OCI-LY7 (cell line): ENCODE measurements around the gene OTOP3.

Experiments used
- CTCF ChIP-seq: fragments of 200-600 bp; sonication (generic); conservative IDR thresholded peaks from 2 replicates; pipeline ENCODE4 v1.5.1; 2014; ENCODE audit warnings: mild to moderate bottlenecking, antibody characterized with exemption, low read length, moderate library complexity, mixed read lengths
- EZH2phosphoT487 ChIP-seq: fragments of 200-600 bp; sonication (generic); IDR thresholded peaks from 2 replicates; pipeline ENCODE4 v1.6.1; 2018; ENCODE audit warnings: low read depth, borderline replicate concordance, mild to moderate bottlenecking, mixed run types, antibody characterized with exemption, low read length, moderate library complexity, mixed read lengths

- TF ChIP-seq CTCF, result no peak
- TF ChIP-seq EZH2phosphoT487, result no peak
These were observed 37.2 kb upstream of the OTOP3 start for GRCh38 chr17:74898376-74898946.
